ENCODE data around the gene GPR33. TPM values are rescaled to one million over a fixed set of nuclear protein-coding genes. Genes with fewer than 3 reads are reported as not detected.
A peak's percentile ranks its signal among the peaks of the same experiment; 100 is the strongest.
"Not testable (repeated sequence)": the region's sequence is repeated elsewhere in the genome, so short reads cannot be mapped to it uniquely, and the experiment has no call there.

The GPR33 gene
- total RNA-seq, 1 donor from 2014 or later = not detected

DNA sequence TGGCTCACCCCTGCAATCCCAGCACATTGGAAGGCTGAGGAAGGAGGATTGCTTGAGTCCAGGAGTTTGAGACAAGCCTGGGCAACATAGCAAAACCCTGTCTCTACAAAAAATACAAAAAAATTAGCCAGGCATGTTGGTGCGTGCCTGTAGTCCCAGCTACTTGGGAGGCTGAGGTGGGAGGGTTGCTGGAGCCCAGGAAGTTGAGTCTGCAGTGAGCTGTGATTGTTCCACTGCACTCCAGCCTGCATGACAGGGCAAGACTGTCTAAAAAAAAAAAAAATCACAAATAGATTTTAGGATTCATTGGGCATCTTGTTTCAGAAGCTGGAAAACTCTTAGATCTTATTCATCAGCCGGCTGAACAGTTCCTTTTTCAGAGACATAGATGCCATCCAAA is 25.4 kb downstream of the GPR33 start:
- not testable (repeated sequence) for FAIRE-seq; DNase-seq (ENCODE audit: low spot score in 2 of 2)

GRCh38 chr14:31461545-31461944 is 26.3 kb downstream of the GPR33 start:
- DNase-seq (ENCODE audit: low spot score in 2 of 2) (no peak), FAIRE-seq (no peak)

DNA sequence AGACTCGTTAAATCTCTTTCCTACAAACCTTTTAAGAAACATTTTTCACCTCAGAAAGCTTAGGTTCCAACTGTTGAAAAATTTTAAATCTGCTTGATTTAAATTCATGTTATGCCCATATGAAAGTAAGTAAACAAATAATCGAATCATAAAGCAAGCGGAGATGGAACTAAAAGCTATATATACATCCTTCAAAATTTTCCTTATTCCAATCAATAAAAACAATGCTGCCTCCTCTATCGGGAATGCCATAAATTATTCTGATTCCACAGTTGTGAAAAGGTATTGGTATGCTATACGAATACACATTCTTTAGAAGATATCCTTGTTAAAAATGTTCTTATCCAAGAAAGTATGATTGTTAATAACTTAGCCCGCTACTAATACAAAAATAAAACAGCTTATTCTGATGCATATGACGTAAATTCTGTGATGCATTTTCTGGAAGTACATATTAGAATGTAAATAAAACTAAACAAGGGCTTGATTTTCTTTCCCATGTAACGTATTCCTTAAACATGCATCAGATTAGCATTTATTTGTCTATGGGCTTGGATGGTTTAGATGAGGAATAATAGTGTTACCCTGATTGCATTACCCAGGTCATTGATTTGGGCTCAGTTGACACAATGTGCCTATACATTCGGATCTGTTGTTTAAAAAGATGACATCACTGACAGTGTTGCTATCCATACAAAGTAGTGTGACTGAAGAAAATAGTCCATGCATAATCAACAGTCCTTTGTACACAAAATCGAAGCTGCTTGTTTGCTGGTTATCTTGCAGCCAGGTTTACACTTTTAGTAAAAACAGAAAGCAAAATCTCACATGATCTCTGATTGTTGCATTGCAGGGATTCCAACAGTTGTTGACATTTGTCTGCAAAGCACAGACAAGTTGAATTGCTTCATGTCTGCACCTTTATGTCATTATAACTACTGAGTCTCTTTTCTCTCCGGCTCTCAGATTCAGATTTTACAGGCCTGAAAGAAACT is 29.9 kb downstream of the GPR33 start:
- DNase-seq (ENCODE audit: low spot score in 2 of 2) (peak in 1 of 2 donors; percentile 35), FAIRE-seq (no peak)

GRCh38 chr14:31456841-31457664 is 30.8 kb downstream of the GPR33 start, which contains the start of gene DTD2:
DTD2 (minus strand) TSS chr14:31457506; CDS start chr14:31457393, 113 bp downstream.
- FAIRE-seq (peak; percentile 34), DNase-seq (ENCODE audit: low spot score in 2 of 2) (peak; percentile 85 to 94)

- peak in 1 of 2 donors; percentile 26 for DNase-seq (ENCODE audit: low spot score in 2 of 2)
- peak; percentile 6 for FAIRE-seq
Measured at GRCh38 chr14:31449971-31450610, 37.7 kb downstream of the GPR33 start.

DNA sequence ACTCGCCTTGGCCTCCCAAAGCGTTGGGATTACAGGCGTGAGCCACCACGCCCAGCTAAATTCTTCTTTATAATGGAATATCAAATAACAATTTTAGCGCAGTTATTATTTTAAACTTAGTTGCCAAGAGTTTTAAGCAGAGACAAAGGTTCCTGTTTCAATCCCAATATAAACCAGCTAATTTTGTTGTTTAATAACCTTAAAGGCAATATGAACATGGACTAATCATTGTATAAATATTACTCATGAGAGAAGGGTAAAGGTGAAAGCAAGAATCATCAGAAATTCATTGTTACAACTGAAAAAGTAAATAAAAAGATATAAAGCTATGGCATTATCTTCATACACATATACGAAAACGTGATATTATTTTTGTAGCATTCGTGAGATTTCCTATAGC is 38.7 kb downstream of the GPR33 start:
- DNase-seq (ENCODE audit: low spot score in 2 of 2) = no peak
- FAIRE-seq = no peak

DNA sequence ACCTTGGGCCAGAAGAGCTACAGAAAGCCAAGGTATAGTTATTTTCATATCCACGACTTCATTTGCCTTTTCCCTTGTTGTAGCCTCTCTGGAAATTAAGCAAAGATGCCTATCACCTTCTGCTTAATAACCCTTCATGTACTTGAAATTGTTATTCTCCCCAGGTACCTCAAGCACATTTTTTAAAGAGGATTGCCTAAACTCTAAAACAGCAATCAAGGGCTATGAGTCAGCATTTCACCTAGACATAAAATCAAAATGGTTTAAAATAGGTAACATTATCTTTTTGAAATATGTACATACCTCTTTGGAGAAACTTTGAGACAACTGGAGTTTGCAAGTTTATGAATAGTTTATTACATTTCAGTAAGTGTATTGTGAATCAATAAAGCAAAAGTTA is 42.1 kb downstream of the GPR33 start:
- FAIRE-seq (no peak), DNase-seq (ENCODE audit: low spot score in 2 of 2) (no peak)

- FAIRE-seq = no peak
- DNase-seq (ENCODE audit: low spot score in 2 of 2) = no peak
Measured at GRCh38 chr14:31442284-31442683, 45.6 kb downstream of the GPR33 start.

DNA sequence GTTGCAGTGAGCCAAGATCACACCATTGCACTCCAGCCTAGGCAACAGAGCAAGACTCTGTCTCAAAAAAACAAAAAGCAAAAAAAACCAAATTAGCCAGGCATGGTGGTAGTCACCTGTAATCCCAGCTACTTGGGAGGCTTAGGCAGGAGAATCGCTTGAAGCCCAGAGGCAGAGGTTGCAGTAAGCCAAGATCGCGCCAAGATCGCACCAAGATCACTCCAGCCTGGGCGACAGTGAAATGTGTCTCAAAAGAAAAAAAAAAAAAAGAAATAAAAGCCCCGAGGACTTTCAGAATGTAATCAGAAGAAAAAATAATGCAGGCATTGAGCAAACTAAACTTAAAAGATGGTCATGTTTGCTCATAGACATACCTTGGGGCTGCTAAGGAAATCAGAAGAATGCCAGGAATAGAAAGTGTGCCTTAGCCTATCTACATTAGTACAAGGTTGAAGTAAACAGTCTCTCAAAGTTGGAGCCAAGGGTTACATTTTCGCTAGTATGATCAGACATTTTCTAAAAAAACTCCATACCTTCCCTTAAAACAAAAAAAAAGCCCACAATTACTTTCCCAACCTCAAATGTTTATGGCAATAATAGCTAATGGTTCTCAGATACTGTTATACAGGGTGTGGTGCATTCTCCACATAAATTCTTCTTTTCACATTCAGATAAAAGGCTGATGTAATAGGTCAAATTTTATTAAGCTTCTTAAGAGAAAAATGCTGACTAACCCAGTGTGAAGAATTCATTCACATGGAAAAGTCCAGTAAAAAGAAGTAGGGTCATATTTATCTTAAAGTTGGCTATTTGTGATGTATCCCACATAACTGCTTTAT is 46.3 kb downstream of the GPR33 start:
- DNase-seq (ENCODE audit: low spot score in 2 of 2) (no peak), FAIRE-seq (no peak)

DNA sequence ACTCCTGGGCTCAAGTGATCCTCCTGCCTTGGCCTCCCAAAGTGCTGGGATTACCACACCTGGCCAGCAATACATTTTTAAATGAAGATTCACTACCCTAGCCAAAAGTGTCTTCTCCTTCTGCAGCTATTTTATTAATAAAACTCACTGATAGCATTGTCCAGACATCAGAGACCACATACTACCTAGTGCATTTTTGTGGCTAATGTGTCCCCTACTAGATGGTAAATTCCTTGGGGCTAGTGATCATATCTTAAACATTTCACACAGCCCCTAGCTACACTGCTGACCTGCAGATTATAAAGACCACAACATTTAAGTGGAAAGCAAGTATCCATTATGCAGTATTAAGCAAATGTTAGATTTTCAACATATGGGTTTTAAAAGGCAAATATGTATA is 47.6 kb downstream of the GPR33 start:
- FAIRE-seq (no peak), DNase-seq (ENCODE audit: low spot score in 2 of 2) (no peak)

DNA sequence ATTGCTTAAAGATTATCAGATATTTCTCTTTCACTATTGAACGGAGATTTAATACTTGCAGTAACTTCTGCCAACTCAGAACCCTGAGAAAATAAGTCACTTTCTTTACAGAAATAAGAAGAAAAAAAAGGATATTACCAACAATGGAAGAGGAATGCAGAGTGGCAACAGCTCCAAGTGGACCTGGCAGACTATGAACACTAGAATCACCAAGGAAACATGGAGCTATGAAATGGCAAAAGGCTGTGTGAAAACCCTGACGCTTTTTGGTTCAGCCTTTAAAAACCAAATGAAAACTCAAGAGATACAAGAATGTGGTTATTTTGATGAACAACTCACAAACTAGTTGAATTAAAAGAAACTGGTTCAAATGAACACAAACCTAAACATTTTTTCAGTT is 48.3 kb downstream of the GPR33 start:
- DNase-seq (ENCODE audit: low spot score in 2 of 2) = no peak
- FAIRE-seq = no peak

- not testable (repeated sequence) for FAIRE-seq; DNase-seq (ENCODE audit: low spot score in 2 of 2)
Measured at GRCh38 chr14:31437045-31437691, 50.7 kb downstream of the GPR33 start.

DNA sequence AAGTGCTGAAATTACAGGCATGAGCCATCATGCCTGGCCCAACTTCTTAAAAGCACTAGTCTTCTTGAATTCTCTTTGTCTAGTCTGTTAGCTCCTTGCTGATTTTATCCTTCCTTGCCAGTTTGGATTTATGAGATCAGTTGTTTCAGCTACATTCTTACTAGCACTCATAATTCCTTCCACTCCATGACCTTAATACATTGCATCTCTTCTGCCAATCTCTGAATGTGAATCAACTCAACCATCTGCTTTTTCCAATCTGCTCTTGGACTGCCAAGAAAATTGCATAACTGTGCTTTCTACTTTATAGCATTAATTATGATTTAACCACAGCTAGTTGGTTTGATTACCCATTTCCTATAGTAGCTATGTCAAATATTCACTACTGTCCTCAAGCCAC is 52.6 kb downstream of the GPR33 start:
- FAIRE-seq (no peak), DNase-seq (ENCODE audit: low spot score in 2 of 2) (no peak)

Other genes with a start within 250 kb of the GPR33 start
- 26.9 TPM for gene HEATR5A, start 67.5 kb downstream of the GPR33 start, total RNA-seq
- gene DTD2, start 30.5 kb downstream of the GPR33 start, total RNA-seq = 67.3 TPM
- gene NUBPL, start 73.4 kb upstream of the GPR33 start, total RNA-seq = 15.1 TPM